Prostate gland (tissue), 2 donors: ENCODE measurements around the gene SCYL3.

Experiments used
- POLR2A ChIP-seq: fragments of 450-650 bp; IDR thresholded peaks from one replicate; pipeline ENCODE4 v1.6.1; 2016; ENCODE audit warnings: antibody characterized with exemption, mild to moderate bottlenecking
- POLR2AphosphoS5 ChIP-seq: sonication (generic); formaldehyde crosslinking; IDR thresholded peaks from one replicate; pipeline ENCODE4 v1.6.1; 2017; ENCODE audit warnings: antibody characterized with exemption
- TF ChIP-seq, protein P1 (sequence below), 4 experiments: fragments of 200-600 bp in 2 of 4; fragments of 450-650 bp in 2 of 4; sonication (generic) in 2 of 4; IDR thresholded peaks; 1 replicate in 3 of 4; 2 replicates in 1 of 4; pipeline ENCODE4 v1.5.1; 2016 to 2019; ENCODE audit warnings: antibody characterized with exemption in 4 of 4, mild to moderate bottlenecking in 2 of 4, moderate library complexity in 2 of 4

DNA sequence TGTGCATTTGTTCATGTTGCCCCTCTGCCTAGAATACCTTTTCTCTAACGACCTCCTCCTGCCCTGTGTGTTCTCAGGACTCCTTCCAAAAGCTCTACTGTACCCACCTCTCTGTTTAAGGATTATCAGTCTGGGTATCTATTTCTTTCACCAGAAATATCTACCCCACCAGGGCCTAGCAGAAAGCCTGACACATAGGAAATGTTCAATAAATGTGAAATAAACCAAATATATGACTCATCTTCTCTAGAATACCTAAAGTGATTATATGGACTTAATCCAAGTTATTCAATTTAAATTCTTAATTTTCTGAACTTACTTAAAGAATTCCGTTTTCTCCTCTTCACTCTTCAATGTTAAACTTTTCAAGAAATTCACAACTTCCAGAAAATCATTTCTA lies 27.1 kb downstream of the SCYL3 start:
- TF ChIP-seq POLR2A (no peak), POLR2AphosphoS5 (no peak)
- TF ChIP-seq, protein P1, sequence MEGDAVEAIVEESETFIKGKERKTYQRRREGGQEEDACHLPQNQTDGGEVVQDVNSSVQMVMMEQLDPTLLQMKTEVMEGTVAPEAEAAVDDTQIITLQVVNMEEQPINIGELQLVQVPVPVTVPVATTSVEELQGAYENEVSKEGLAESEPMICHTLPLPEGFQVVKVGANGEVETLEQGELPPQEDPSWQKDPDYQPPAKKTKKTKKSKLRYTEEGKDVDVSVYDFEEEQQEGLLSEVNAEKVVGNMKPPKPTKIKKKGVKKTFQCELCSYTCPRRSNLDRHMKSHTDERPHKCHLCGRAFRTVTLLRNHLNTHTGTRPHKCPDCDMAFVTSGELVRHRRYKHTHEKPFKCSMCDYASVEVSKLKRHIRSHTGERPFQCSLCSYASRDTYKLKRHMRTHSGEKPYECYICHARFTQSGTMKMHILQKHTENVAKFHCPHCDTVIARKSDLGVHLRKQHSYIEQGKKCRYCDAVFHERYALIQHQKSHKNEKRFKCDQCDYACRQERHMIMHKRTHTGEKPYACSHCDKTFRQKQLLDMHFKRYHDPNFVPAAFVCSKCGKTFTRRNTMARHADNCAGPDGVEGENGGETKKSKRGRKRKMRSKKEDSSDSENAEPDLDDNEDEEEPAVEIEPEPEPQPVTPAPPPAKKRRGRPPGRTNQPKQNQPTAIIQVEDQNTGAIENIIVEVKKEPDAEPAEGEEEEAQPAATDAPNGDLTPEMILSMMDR (IDR thresholded peaks at IDR 0.05), result no peak
